ENCODE results near the gene SLC7A14.

Gene SLC7A14

DNA sequence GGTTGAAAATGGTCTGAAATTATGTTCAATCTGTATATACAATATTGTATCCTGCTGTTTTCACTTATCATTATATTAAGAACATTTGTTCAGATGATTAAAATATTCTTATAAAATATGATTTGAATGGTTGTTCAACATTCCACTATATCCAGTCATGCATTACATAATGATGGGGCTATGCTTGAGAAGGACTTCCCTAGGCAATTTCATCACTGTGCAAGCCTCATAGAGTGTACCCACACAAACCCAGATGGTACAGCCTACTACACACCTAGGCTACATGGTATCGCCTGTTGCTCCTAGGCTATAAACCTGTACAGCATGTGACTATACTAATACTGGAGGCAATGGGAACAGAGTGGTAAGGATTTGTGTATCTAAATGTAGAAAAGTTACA lies 30.5 kb downstream of the SLC7A14 start:
- TF ChIP-seq, protein P1, sequence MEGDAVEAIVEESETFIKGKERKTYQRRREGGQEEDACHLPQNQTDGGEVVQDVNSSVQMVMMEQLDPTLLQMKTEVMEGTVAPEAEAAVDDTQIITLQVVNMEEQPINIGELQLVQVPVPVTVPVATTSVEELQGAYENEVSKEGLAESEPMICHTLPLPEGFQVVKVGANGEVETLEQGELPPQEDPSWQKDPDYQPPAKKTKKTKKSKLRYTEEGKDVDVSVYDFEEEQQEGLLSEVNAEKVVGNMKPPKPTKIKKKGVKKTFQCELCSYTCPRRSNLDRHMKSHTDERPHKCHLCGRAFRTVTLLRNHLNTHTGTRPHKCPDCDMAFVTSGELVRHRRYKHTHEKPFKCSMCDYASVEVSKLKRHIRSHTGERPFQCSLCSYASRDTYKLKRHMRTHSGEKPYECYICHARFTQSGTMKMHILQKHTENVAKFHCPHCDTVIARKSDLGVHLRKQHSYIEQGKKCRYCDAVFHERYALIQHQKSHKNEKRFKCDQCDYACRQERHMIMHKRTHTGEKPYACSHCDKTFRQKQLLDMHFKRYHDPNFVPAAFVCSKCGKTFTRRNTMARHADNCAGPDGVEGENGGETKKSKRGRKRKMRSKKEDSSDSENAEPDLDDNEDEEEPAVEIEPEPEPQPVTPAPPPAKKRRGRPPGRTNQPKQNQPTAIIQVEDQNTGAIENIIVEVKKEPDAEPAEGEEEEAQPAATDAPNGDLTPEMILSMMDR (IDR thresholded peaks at IDR 0.05; ENCODE audit: low read depth, low read length) = no peak
- no peak for TF ChIP-seq EZH2phosphoT487 (IDR thresholded peaks at IDR 0.05; ENCODE audit: low read depth)
- Histone ChIP-seq H2AFZ (ENCODE audit: low read depth, low read length) (no peak overlapping the region), H4K20me1 (ENCODE audit: insufficient read depth, low read length) (no peaks in the 10 kb centered on the region), H3K27me3 (ENCODE audit: low read depth, low read length) (peaks cover 61% of the 10 kb centered on the region), H3K27ac (ENCODE audit: low read length) (no peak overlapping the region), H3K4me2 (ENCODE audit: low read length) (no peak overlapping the region), H3K79me2 (ENCODE audit: low read length) (no peaks in the 10 kb centered on the region), H3K4me3 (ENCODE audit: low read length) (no peak overlapping the region), H3K9me3 (ENCODE audit: insufficient read depth, low read length) (no peaks in the 10 kb centered on the region), H3K9ac (ENCODE audit: low read length) (no peak overlapping the region), H3K36me3 (replicated peaks; ENCODE audit: low read depth, low read length) (no peaks in the 10 kb centered on the region), H3K4me1 (ENCODE audit: low read length) (no peaks in the 10 kb centered on the region)

DNA sequence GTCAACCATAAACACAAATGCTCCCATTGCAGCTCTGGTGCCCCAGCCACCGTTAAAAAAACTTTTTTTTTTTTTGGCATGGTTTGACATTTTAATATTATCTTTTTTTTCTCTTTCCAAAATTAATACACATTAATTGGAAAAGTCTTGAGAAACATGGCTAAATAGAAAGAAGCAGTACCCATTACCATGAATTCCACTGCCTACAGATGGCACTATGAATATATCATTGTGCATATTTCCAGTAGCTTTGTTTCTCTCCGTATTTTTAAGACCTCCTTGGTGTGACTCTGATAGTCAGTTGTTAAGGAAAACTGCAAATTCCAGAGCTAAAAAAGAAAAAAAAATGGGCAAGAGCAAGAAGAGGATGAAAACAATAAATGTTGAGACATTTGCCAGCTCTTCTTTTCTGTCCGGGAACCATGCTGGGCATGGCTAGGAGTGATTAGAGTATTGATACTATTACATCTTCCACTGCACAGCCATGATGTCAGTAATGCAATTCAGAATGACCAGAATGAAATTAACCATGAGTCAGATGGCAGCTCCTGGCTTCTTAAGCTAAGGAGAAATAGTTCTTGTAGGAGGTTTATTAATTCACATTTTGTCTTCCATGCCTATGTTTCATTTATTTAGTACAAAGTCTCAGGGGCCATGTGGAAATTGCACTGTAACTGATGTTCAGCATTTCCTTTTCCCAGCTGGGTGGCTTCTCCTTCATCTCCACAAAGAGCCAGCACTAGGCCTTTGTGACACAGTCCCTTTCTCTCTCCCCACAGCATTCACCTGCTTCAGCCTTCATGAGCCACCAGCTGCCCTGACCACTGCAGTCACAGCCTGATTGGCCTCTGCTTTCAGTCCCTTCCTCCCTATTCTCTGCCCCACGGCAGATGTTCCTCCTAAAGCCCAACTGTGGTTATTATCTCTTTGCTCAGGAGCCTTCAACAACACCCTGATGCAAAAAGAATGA lies 31.8 kb downstream of the SLC7A14 start:
- H3K27me3 ChIP-seq (ENCODE audit: low read depth, low read length) = peaks cover 60% of the 10 kb centered on the region
- H3K4me2 ChIP-seq (ENCODE audit: low read length) = no peak overlapping the region
- no peaks in the 10 kb centered on the region for H3K4me1 ChIP-seq (ENCODE audit: low read length)
- no peak overlapping the region for H2AFZ ChIP-seq (ENCODE audit: low read depth, low read length)
- no peaks in the 10 kb centered on the region for H3K79me2 ChIP-seq (ENCODE audit: low read length)
- no peaks in the 10 kb centered on the region for H3K36me3 ChIP-seq (replicated peaks; ENCODE audit: low read depth, low read length)
- H3K4me3 ChIP-seq (ENCODE audit: low read length) = no peak overlapping the region
- H4K20me1 ChIP-seq (ENCODE audit: insufficient read depth, low read length) = no peaks in the 10 kb centered on the region
- H3K27ac ChIP-seq (ENCODE audit: low read length) = no peak overlapping the region
- no peak overlapping the region for H3K9ac ChIP-seq (ENCODE audit: low read length)
- no peak for TF ChIP-seq EZH2phosphoT487 (IDR thresholded peaks at IDR 0.05; ENCODE audit: low read depth)
- TF ChIP-seq, protein P1 (IDR thresholded peaks at IDR 0.05; ENCODE audit: low read depth, low read length) = peak; percentile 41
- H3K9me3 ChIP-seq (ENCODE audit: insufficient read depth, low read length) = no peaks in the 10 kb centered on the region

DNA sequence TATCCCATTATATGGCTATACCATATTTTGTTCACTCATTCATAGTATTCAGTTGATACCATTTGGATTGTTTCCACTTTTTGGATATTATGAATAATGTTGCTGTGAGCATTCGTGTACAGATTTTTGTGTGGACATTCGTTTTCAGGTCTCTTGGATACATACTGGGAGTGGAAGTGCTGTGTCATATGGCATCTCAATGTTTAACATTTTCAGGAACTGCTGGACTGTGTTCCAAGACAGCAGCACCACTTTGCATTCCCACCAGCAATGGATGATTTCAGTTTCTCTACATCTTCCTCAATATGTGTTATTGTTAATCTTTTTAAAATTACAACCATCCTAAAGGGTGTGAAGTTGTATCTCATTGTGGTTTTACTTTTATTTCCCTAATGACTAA lies 34.6 kb downstream of the SLC7A14 start:
- H4K20me1 ChIP-seq (ENCODE audit: insufficient read depth, low read length) = no peaks in the 10 kb centered on the region
- H3K36me3 ChIP-seq (replicated peaks; ENCODE audit: low read depth, low read length) = no peaks in the 10 kb centered on the region
- H3K9me3 ChIP-seq (ENCODE audit: insufficient read depth, low read length) = no peaks in the 10 kb centered on the region
- H3K4me3 ChIP-seq (ENCODE audit: low read length) = no peak overlapping the region
- H3K27ac ChIP-seq (ENCODE audit: low read length) = no peak overlapping the region
- H3K9ac ChIP-seq (ENCODE audit: low read length) = no peak overlapping the region
- no peaks in the 10 kb centered on the region for H3K4me1 ChIP-seq (ENCODE audit: low read length)
- H3K4me2 ChIP-seq (ENCODE audit: low read length) = no peak overlapping the region
- peaks cover 64% of the 10 kb centered on the region for H3K27me3 ChIP-seq (ENCODE audit: low read depth, low read length)
- no peaks in the 10 kb centered on the region for H3K79me2 ChIP-seq (ENCODE audit: low read length)
- no peak overlapping the region for H2AFZ ChIP-seq (ENCODE audit: low read depth, low read length)
- TF ChIP-seq EZH2phosphoT487 (IDR thresholded peaks at IDR 0.05; ENCODE audit: low read depth) = no peak
- TF ChIP-seq, protein P1 (IDR thresholded peaks at IDR 0.05; ENCODE audit: low read depth, low read length) = no peak

DNA sequence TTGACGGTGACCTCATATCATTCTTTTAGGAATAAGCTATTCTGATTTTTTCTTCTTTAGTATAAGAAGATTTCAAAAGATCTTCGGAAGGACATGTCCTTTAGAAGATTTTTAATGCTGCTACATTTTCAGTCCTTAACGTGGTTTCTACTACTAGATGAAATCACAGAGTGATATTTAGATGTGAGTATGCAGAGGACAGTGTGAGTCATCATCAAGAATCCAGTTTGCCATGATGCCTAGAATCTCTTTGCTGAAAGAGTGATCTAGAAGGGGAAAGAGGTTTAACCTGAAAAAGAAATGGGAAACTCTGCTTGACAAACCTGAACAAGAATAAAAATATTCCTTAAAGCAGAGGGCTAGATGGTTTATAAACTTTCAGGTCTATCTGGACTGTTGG lies 43.2 kb downstream of the SLC7A14 start:
- H3K4me2 ChIP-seq (ENCODE audit: low read length) = no peak overlapping the region
- H3K36me3 ChIP-seq (replicated peaks; ENCODE audit: low read depth, low read length) = no peaks in the 10 kb centered on the region
- peaks cover 62% of the 10 kb centered on the region for H3K27me3 ChIP-seq (ENCODE audit: low read depth, low read length)
- no peak overlapping the region for H3K27ac ChIP-seq (ENCODE audit: low read length)
- H2AFZ ChIP-seq (ENCODE audit: low read depth, low read length) = no peak overlapping the region
- no peaks in the 10 kb centered on the region for H3K4me1 ChIP-seq (ENCODE audit: low read length)
- H3K4me3 ChIP-seq (ENCODE audit: low read length) = no peak overlapping the region
- TF ChIP-seq, protein P1 (IDR thresholded peaks at IDR 0.05; ENCODE audit: low read depth, low read length) = no peak
- TF ChIP-seq EZH2phosphoT487 (IDR thresholded peaks at IDR 0.05; ENCODE audit: low read depth) = no peak
- H3K9ac ChIP-seq (ENCODE audit: low read length) = no peak overlapping the region
- no peaks in the 10 kb centered on the region for H3K9me3 ChIP-seq (ENCODE audit: insufficient read depth, low read length)
- H4K20me1 ChIP-seq (ENCODE audit: insufficient read depth, low read length) = no peaks in the 10 kb centered on the region
- no peaks in the 10 kb centered on the region for H3K79me2 ChIP-seq (ENCODE audit: low read length)

All from OCI-LY3 (cell line).